Hepatocyte (in vitro differentiated cells): ENCODE measurements around the gene CCDC137. TPM values are rescaled to one million over a fixed set of nuclear protein-coding genes. Genes with fewer than 3 reads are reported as not detected.
A peak's percentile ranks its signal among the peaks of the same experiment; 100 is the strongest.

Source experiments
- DNase-seq: peaks from one replicate; pipeline ENCODE4 v3.0.0-alpha.2; 2016; ENCODE audit warnings: low spot score
- H2AFZ ChIP-seq: fragments of 200-600 bp; sonication (generic); 2 replicates; pipeline ENCODE4 v1.6.0; 2016; ENCODE audit warnings: antibody characterized with exemption, mild to moderate bottlenecking
- H3K27ac ChIP-seq: fragments of 200-600 bp; sonication (generic); 2 replicates; pipeline ENCODE4 v1.5.1; 2016; ENCODE audit warnings: mild to moderate bottlenecking
- H3K27me3 ChIP-seq: fragments of 200-600 bp; sonication (generic); 2 replicates; pipeline ENCODE4 v1.6.1; 2016
- H3K36me3 ChIP-seq: fragments of 200-600 bp; sonication (generic); replicated peaks from 2 replicates; pipeline ENCODE4 v1.5.1; 2016; ENCODE audit warnings: low read depth; ENCODE audit not compliant: insufficient read depth
- H3K4me1 ChIP-seq: fragments of 200-600 bp; sonication (generic); 2 replicates; pipeline ENCODE4 v1.5.1; 2016; ENCODE audit warnings: mild to moderate bottlenecking, moderate library complexity; ENCODE audit not compliant: insufficient read depth
- H3K4me2 ChIP-seq: fragments of 200-600 bp; sonication (generic); 2 replicates; pipeline ENCODE4 v1.6.0; 2016
- H3K4me3 ChIP-seq: fragments of 200-600 bp; sonication (generic); 2 replicates; pipeline ENCODE4 v1.5.1; 2016; ENCODE audit warnings: mild to moderate bottlenecking
- H3K79me2 ChIP-seq: fragments of 200-600 bp; sonication (generic); 2 replicates; pipeline ENCODE4 v1.6.0; 2017; ENCODE audit warnings: mild to moderate bottlenecking
- H3K9me2 ChIP-seq: fragments of 200-600 bp; sonication (generic); replicated peaks from 2 replicates; pipeline ENCODE4 v1.6.0; 2017; ENCODE audit warnings: mild to moderate bottlenecking; ENCODE audit not compliant: insufficient read depth
- H3K9me3 ChIP-seq: fragments of 200-600 bp; sonication (generic); 2 replicates; pipeline ENCODE4 v1.5.1; 2016; ENCODE audit warnings: low read depth, mild to moderate bottlenecking
- H4K20me1 ChIP-seq: fragments of 200-600 bp; sonication (generic); 2 replicates; pipeline ENCODE4 v1.6.0; 2016; ENCODE audit warnings: mild to moderate bottlenecking; ENCODE audit not compliant: insufficient read depth, poor library complexity, severe bottlenecking
- CTCF ChIP-seq: fragments of 200-600 bp; sonication (generic); IDR thresholded peaks from 2 replicates; pipeline ENCODE4 v1.5.1; 2016; ENCODE audit warnings: antibody characterized with exemption, mild to moderate bottlenecking; ENCODE audit not compliant: poor library complexity
- EZH2 ChIP-seq: fragments of 200-600 bp; sonication (generic); IDR thresholded peaks from 2 replicates; pipeline ENCODE4 v1.6.1; 2016; ENCODE audit warnings: antibody characterized with exemption, mild to moderate bottlenecking, borderline replicate concordance
- EZH2phosphoT487 ChIP-seq: fragments of 200-600 bp; sonication (generic); IDR thresholded peaks from one replicate; pipeline ENCODE4 v1.6.1; 2018; ENCODE audit warnings: antibody characterized with exemption, mild to moderate bottlenecking, low read depth, moderate library complexity; ENCODE audit not compliant: unreplicated experiment, severe bottlenecking
- whole genome bisulfite sequencing: methylation state at CpG from one replicate; pipeline ENCODE4 v1.1.6; 2016; ENCODE audit warnings: low lambda C conversion rate; ENCODE audit errors: missing lambda C conversion rate; 5-methylcytosine and 5-hydroxymethylcytosine counted together
- polyA plus RNA-seq: library from polyadenylated mRNA; unstranded; fragments of >200 nt; fragmentation: Nextera tagmentation; extraction: Ambion mirVana; gene quantifications from 2 replicates; pipeline ENCODE4 v1.2.1, GENCODE V29; 2016
- total RNA-seq: library from RNA; depleted of rRNA; stranded (reverse); fragments of >200 nt; gene quantifications from 2 replicates; pipeline ENCODE4 v1.2.3, GENCODE V29; 2014

CCDC137 gene
- total and polyA plus RNA-seq, 2 experiments from 2014 or later = 8.3 to 20.5 TPM

GRCh38 chr17:81685108-81685507, 18.6 kb downstream of the CCDC137 start:
- no peak overlapping the region for H2AFZ ChIP-seq
- H4K20me1 ChIP-seq = peaks cover 15% of the 10 kb centered on the region
- peaks cover 18% of the 10 kb centered on the region for H3K4me1 ChIP-seq
- H3K9me3 ChIP-seq = no peaks in the 10 kb centered on the region
- no peak overlapping the region for H3K4me3 ChIP-seq
- TF ChIP-seq EZH2phosphoT487 = no peak
- no peak for TF ChIP-seq EZH2
- TF ChIP-seq CTCF = no peak
- H3K79me2 ChIP-seq = peaks cover 65% of the 10 kb centered on the region
- H3K9me2 ChIP-seq = no peaks in the 10 kb centered on the region
- peak overlapping the region; percentile 93 for H3K4me2 ChIP-seq
- H3K27ac ChIP-seq = peak overlapping the region; percentile 47
- no peaks in the 10 kb centered on the region for H3K36me3 ChIP-seq
- DNase-seq = peak; percentile 55
- no peaks in the 10 kb centered on the region for H3K27me3 ChIP-seq
- WGBS = 84% methylated on average over 12 of the region's 12 CpGs

GRCh38 chr17:81686614-81687013, 20.1 kb downstream of the CCDC137 start:
- peaks cover 55% of the 10 kb centered on the region for H3K79me2 ChIP-seq
- 97% methylated on average over 15 of the region's 20 CpGs for WGBS
- H3K36me3 ChIP-seq = no peaks in the 10 kb centered on the region

GRCh38 chr17:81687770-81688541, 21.4 kb downstream of the CCDC137 start:
- peaks cover 12% of the 10 kb centered on the region for H3K4me1 ChIP-seq
- no peak for TF ChIP-seq CTCF
- TF ChIP-seq EZH2phosphoT487 = no peak
- no peak for TF ChIP-seq EZH2
- no peaks in the 10 kb centered on the region for H3K36me3 ChIP-seq
- H2AFZ ChIP-seq = no peak overlapping the region
- H3K9me2 ChIP-seq = no peaks in the 10 kb centered on the region
- H3K9me3 ChIP-seq = no peaks in the 10 kb centered on the region
- 97% methylated on average over 40 of the region's 41 CpGs for WGBS
- H3K27me3 ChIP-seq = no peaks in the 10 kb centered on the region
- peaks cover 48% of the 10 kb centered on the region for H3K79me2 ChIP-seq
- no peak overlapping the region for H3K4me2 ChIP-seq
- no peak overlapping the region for H3K27ac ChIP-seq
- no peak for DNase-seq
- H4K20me1 ChIP-seq = peaks cover 15% of the 10 kb centered on the region
- no peak overlapping the region for H3K4me3 ChIP-seq

More at GRCh38 chr17:81686614-81687013, 20.1 kb downstream of the CCDC137 start:
- Histone ChIP-seq H3K27me3 (no peaks in the 10 kb centered on the region), H3K9me3 (no peaks in the 10 kb centered on the region), H3K4me3 (no peak overlapping the region), H3K9me2 (no peaks in the 10 kb centered on the region), H3K27ac (no peak overlapping the region), H2AFZ (no peak overlapping the region), H3K4me2 (no peak overlapping the region), H4K20me1 (peaks cover 15% of the 10 kb centered on the region), H3K4me1 (peaks cover 18% of the 10 kb centered on the region)
- TF ChIP-seq EZH2phosphoT487 (no peak), CTCF (no peak), EZH2 (no peak)
- no peak for DNase-seq
